ENCODE results near the gene RNF150. TPM values are rescaled to one million over a fixed set of nuclear protein-coding genes. Genes with fewer than 3 reads are reported as not detected.

RNF150 gene
- total and polyA plus RNA-seq, 2 of the 8 experiments (the other 6 are each of a cell fraction or from before 2014, with no cell fraction given): 3.4 to 4.8 TPM

- H3K56ac ChIP-seq (replicated peaks; ENCODE audit: insufficient read length, low read depth, low read length): no peak overlapping the region
- DNase-seq (ENCODE audit: low read depth in 1 of 2, low spot score in 2 of 2) (peak in 1 of 2 experiments; percentile 56), FAIRE-seq (peak; percentile 96)
- no peak overlapping the region for H3K9ac ChIP-seq (replicated peaks in 1 of 4; ENCODE audit: extremely low read depth in 1 of 4, low read depth in 3 of 4, low read length in 3 of 4)
- H2BK20ac ChIP-seq (ENCODE audit: low read length): no peak overlapping the region
- no peak overlapping the region for H4K5ac ChIP-seq (ENCODE audit: insufficient read length, low read depth, low read length)
- H3K4me2 ChIP-seq (ENCODE audit: insufficient read depth in 1 of 2, low read depth in 2 of 2, low read length in 2 of 2): no peak overlapping the region
- H2BK15ac ChIP-seq (ENCODE audit: low read length): no peak overlapping the region
- H3K9me3 ChIP-seq (ENCODE audit: insufficient read depth in 2 of 2, low read depth in 1 of 2, low read length in 1 of 2): no peaks in the 10 kb centered on the region
- H4K20me1 ChIP-seq (replicated peaks in 1 of 2; ENCODE audit: control insufficient read depth in 1 of 2, insufficient read depth in 2 of 2, low read length in 2 of 2): no peaks in the 10 kb centered on the region
- H3K4ac ChIP-seq (replicated peaks; ENCODE audit: insufficient read length, low read depth, low read length): no peak overlapping the region
- no peak overlapping the region for H2BK5ac ChIP-seq (ENCODE audit: low read depth, low read length)
- H3K4me1 ChIP-seq (replicated peaks in 1 of 4; ENCODE audit: control insufficient read depth in 3 of 4, insufficient read depth in 4 of 4, low read length in 3 of 4): no peaks in the 10 kb centered on the region
- no peak overlapping the region for H2BK120ac ChIP-seq (replicated peaks; ENCODE audit: low read depth, low read length)
- CTCF ChIA-PET (ENCODE audit: partially characterized antibody): interaction anchor here (0.6 to 3.2 kb wide), 28 partner anchors 8 to 491 kb away, joined by 3 to 17 read pairs (median 4); partner anchors contain the start of genes CLGN and UCP1
- H3K27me3 ChIP-seq (replicated peaks in 1 of 4; ENCODE audit: control insufficient read depth in 3 of 4, extremely low read depth in 1 of 4, insufficient read depth in 3 of 4, low read length in 3 of 4): no peaks in the 10 kb centered on the region
- no peaks in the 10 kb centered on the region for H3K79me1 ChIP-seq (ENCODE audit: low read depth, low read length)
- no peak overlapping the region for H2AFZ ChIP-seq (ENCODE audit: low read length)
- no peaks in the 10 kb centered on the region for H3K36me3 ChIP-seq (ENCODE audit: control insufficient read depth in 2 of 4, insufficient read depth in 4 of 4, low read length in 3 of 4)
- POLR2A ChIA-PET (ENCODE audit: partially characterized antibody): interaction anchor here (0.6 kb wide), 1 partner anchor 255 kb away, joined by 3 read pairs; no protein-coding TSS in a partner anchor
- H2AK5ac ChIP-seq (ENCODE audit: low read depth, low read length): no peak overlapping the region
- H4K8ac ChIP-seq (ENCODE audit: extremely low read depth, insufficient read depth, low read length): no peak overlapping the region
- no peak overlapping the region for H3K23ac ChIP-seq (ENCODE audit: insufficient read length)
- no peaks in the 10 kb centered on the region for H3K79me2 ChIP-seq (ENCODE audit: control insufficient read depth in 1 of 2, insufficient read depth in 2 of 2, low read length in 2 of 2)
- no peak overlapping the region for H3K18ac ChIP-seq (ENCODE audit: extremely low read depth, low read length)
- H2BK12ac ChIP-seq (ENCODE audit: low read depth, low read length): no peak overlapping the region
- no peak overlapping the region for H3K14ac ChIP-seq (ENCODE audit: insufficient read length)
- 19% methylated on average over 6 of the region's 6 CpGs; no CpG with 5 or more reads in 1 of the 2 experiments for WGBS, 2 experiments (ENCODE audit: extremely low coverage in 1 of 2, insufficient coverage in 1 of 2, insufficient read length in 1 of 2, insufficient replicate concordance in 2 of 2, low coverage in 1 of 2, low lambda C conversion rate in 2 of 2, missing lambda C conversion rate in 1 of 2)
- no peaks in the 10 kb centered on the region for H3K23me2 ChIP-seq (ENCODE audit: low read depth, low read length)
- H4K91ac ChIP-seq (replicated peaks; ENCODE audit: insufficient read length, low read length): no peak overlapping the region
- no peak overlapping the region for H3K27ac ChIP-seq (ENCODE audit: low read depth, low read length)
- no peak overlapping the region for H3K4me3 ChIP-seq (ENCODE audit: extremely low read depth in 1 of 4, insufficient read depth in 2 of 4, low read depth in 3 of 4, low read length in 4 of 4)
- TF ChIP-seq RXRA (IDR thresholded peaks at IDR 0.05; ENCODE audit: insufficient read depth, low read depth, low read length): no peak
- TF ChIP-seq EGR1 (IDR thresholded peaks at IDR 0.05; ENCODE audit: borderline replicate concordance, low read depth, low read length): no peak
- TF ChIP-seq SIN3A (conservative IDR thresholded peaks at IDR 0.05 in 1 of 2, IDR thresholded peaks at IDR 0.05 in 1 of 2; ENCODE audit: low read depth in 1 of 2, low read length in 2 of 2): no peak
- TF ChIP-seq TCF12 (IDR thresholded peaks at IDR 0.05; ENCODE audit: low read depth, low read length): no peak
- TF ChIP-seq RBBP5 (IDR thresholded peaks at IDR 0.05; ENCODE audit: borderline replicate concordance, low read depth, low read length): no peak
- TF ChIP-seq HDAC2 (IDR thresholded peaks at IDR 0.05; ENCODE audit: borderline replicate concordance in 1 of 2, low read depth in 2 of 2, low read length in 2 of 2): no peak
- TF ChIP-seq TEAD4 (IDR thresholded peaks at IDR 0.05; ENCODE audit: low read depth, low read length): peak; percentile 56; the same call in 1 of the 2 replicates
- no peak for TF ChIP-seq SAP30 (IDR thresholded peaks at IDR 0.05; ENCODE audit: insufficient read depth, insufficient replicate concordance, low read length)
- TF ChIP-seq CBX8 (IDR thresholded peaks at IDR 0.05; ENCODE audit: borderline replicate concordance, low read depth, low read length): no peak
- no peak for TF ChIP-seq SP4 (IDR thresholded peaks at IDR 0.05; ENCODE audit: low read length)
- no peak for TF ChIP-seq SIRT6 (IDR thresholded peaks at IDR 0.05; ENCODE audit: low read length)
- no peak for TF ChIP-seq FOSL1 (IDR thresholded peaks at IDR 0.05; ENCODE audit: insufficient read depth, low read depth, low read length)
- no peak for TF ChIP-seq KDM1A (IDR thresholded peaks at IDR 0.05; ENCODE audit: borderline replicate concordance, low read length)
Observed at GRCh38 chr4:140851032-140851636, 282.1 kb downstream of the RNF150 start.

All from H1 (cell line).